ENCODE measurements around the gene WSCD2.

WSCD2 gene

GRCh38 chr12:108234158-108234557, 105.1 kb downstream of the WSCD2 start:
- Histone ChIP-seq H2AFZ (ENCODE audit: low read length) (no peak overlapping the region), H3K9ac (ENCODE audit: low read depth, low read length, poor library complexity, severe bottlenecking) (no peak overlapping the region), H4K20me1 (ENCODE audit: insufficient read depth, low read length, poor library complexity, severe bottlenecking) (no peaks in the 10 kb centered on the region)

GRCh38 chr12:108235197-108235984, 106.3 kb downstream of the WSCD2 start:
- Histone ChIP-seq H3K9ac (ENCODE audit: low read depth, low read length, poor library complexity, severe bottlenecking) (no peak overlapping the region), H3K79me2 (ENCODE audit: insufficient read depth, low read length) (no peaks in the 10 kb centered on the region), H3K9me3 (ENCODE audit: insufficient read depth, low read depth, low read length) (no peaks in the 10 kb centered on the region), H3K4me2 (ENCODE audit: low read depth, low read length, poor library complexity, severe bottlenecking) (no peak overlapping the region), H3K4me1 (ENCODE audit: insufficient read depth, low read length, poor library complexity, severe bottlenecking) (no peaks in the 10 kb centered on the region), H3K27me3 (ENCODE audit: insufficient read depth, low read length, poor library complexity, severe bottlenecking) (peaks cover 4% of the 10 kb centered on the region), H3F3A (ENCODE audit: low read depth) (no peaks in the 10 kb centered on the region), H3K9me2 (replicated peaks; ENCODE audit: low read depth, low read length) (no peaks in the 10 kb centered on the region), H4K20me1 (ENCODE audit: insufficient read depth, low read length, poor library complexity, severe bottlenecking) (no peaks in the 10 kb centered on the region), H3K36me3 (ENCODE audit: insufficient read depth, low read length) (no peaks in the 10 kb centered on the region), H2AFZ (ENCODE audit: low read length) (no peak overlapping the region), H3K4me3 (ENCODE audit: low read length, poor library complexity, severe bottlenecking) (no peak overlapping the region)
- TF ChIP-seq EZH2phosphoT487 (IDR thresholded peaks at IDR 0.05; ENCODE audit: borderline replicate concordance) (no peak), CTCF (conservative IDR thresholded peaks at IDR 0.05; ENCODE audit: low read length) (no peak)

More at GRCh38 chr12:108234158-108234557, 105.1 kb downstream of the WSCD2 start:
- no peaks in the 10 kb centered on the region for H3K9me2 ChIP-seq (replicated peaks; ENCODE audit: low read depth, low read length)
- H3K4me2 ChIP-seq (ENCODE audit: low read depth, low read length, poor library complexity, severe bottlenecking), result no peak overlapping the region
- H3K36me3 ChIP-seq (ENCODE audit: insufficient read depth, low read length), result no peaks in the 10 kb centered on the region
- no peaks in the 10 kb centered on the region for H3F3A ChIP-seq (ENCODE audit: low read depth)
- TF ChIP-seq EZH2phosphoT487 (IDR thresholded peaks at IDR 0.05; ENCODE audit: borderline replicate concordance) (no peak), CTCF (conservative IDR thresholded peaks at IDR 0.05; ENCODE audit: low read length) (peak; percentile 47)
- H3K79me2 ChIP-seq (ENCODE audit: insufficient read depth, low read length), result no peaks in the 10 kb centered on the region
- no peak overlapping the region for H3K4me3 ChIP-seq (ENCODE audit: low read length, poor library complexity, severe bottlenecking)
- H3K27me3 ChIP-seq (ENCODE audit: insufficient read depth, low read length, poor library complexity, severe bottlenecking), result peaks cover 4% of the 10 kb centered on the region
- H3K4me1 ChIP-seq (ENCODE audit: insufficient read depth, low read length, poor library complexity, severe bottlenecking), result no peaks in the 10 kb centered on the region
- no peaks in the 10 kb centered on the region for H3K9me3 ChIP-seq (ENCODE audit: insufficient read depth, low read depth, low read length)

- no peaks in the 10 kb centered on the region for H3K9me3 ChIP-seq (ENCODE audit: insufficient read depth, low read depth, low read length)
- no peaks in the 10 kb centered on the region for H3F3A ChIP-seq (ENCODE audit: low read depth)
- no peak overlapping the region for H3K9ac ChIP-seq (ENCODE audit: low read depth, low read length, poor library complexity, severe bottlenecking)
- TF ChIP-seq EZH2phosphoT487 (IDR thresholded peaks at IDR 0.05; ENCODE audit: borderline replicate concordance) (no peak), CTCF (conservative IDR thresholded peaks at IDR 0.05; ENCODE audit: low read length) (no peak)
- H4K20me1 ChIP-seq (ENCODE audit: insufficient read depth, low read length, poor library complexity, severe bottlenecking), result no peaks in the 10 kb centered on the region
- H3K27me3 ChIP-seq (ENCODE audit: insufficient read depth, low read length, poor library complexity, severe bottlenecking), result peaks cover 4% of the 10 kb centered on the region
- no peaks in the 10 kb centered on the region for H3K4me1 ChIP-seq (ENCODE audit: insufficient read depth, low read length, poor library complexity, severe bottlenecking)
- no peak overlapping the region for H2AFZ ChIP-seq (ENCODE audit: low read length)
- no peaks in the 10 kb centered on the region for H3K36me3 ChIP-seq (ENCODE audit: insufficient read depth, low read length)
- H3K4me3 ChIP-seq (ENCODE audit: low read length, poor library complexity, severe bottlenecking), result no peak overlapping the region
- no peaks in the 10 kb centered on the region for H3K79me2 ChIP-seq (ENCODE audit: insufficient read depth, low read length)
- H3K4me2 ChIP-seq (ENCODE audit: low read depth, low read length, poor library complexity, severe bottlenecking), result no peak overlapping the region
- no peaks in the 10 kb centered on the region for H3K9me2 ChIP-seq (replicated peaks; ENCODE audit: low read depth, low read length)
These were observed 106.8 kb downstream of the WSCD2 start for GRCh38 chr12:108235985-108236263.

All from Loucy (cell line).